Measurements from ENCODE around the gene NKX1-1. TPM values are rescaled to one million over a fixed set of nuclear protein-coding genes. Genes with fewer than 3 reads are reported as not detected.

The NKX1-1 gene
- total RNA-seq, 1 donor from 2014 or later, result not detected

- Mint-ChIP-seq H3K27me3 (no peaks in the 10 kb centered on the region), H3K4me1 (ENCODE audit: low read depth) (peaks cover 11% of the 10 kb centered on the region), H3K9me3 (ENCODE audit: low read depth) (no peaks in the 10 kb centered on the region), H3K27ac (no peak overlapping the region), H3K4me3 (ENCODE audit: low read depth) (no peak overlapping the region), H3K36me3 (ENCODE audit: insufficient read depth) (peaks cover 1% of the 10 kb centered on the region)
- DNase-seq (ENCODE audit: low spot score, unreplicated experiment), result no peak
- TF ChIP-seq, protein P1, sequence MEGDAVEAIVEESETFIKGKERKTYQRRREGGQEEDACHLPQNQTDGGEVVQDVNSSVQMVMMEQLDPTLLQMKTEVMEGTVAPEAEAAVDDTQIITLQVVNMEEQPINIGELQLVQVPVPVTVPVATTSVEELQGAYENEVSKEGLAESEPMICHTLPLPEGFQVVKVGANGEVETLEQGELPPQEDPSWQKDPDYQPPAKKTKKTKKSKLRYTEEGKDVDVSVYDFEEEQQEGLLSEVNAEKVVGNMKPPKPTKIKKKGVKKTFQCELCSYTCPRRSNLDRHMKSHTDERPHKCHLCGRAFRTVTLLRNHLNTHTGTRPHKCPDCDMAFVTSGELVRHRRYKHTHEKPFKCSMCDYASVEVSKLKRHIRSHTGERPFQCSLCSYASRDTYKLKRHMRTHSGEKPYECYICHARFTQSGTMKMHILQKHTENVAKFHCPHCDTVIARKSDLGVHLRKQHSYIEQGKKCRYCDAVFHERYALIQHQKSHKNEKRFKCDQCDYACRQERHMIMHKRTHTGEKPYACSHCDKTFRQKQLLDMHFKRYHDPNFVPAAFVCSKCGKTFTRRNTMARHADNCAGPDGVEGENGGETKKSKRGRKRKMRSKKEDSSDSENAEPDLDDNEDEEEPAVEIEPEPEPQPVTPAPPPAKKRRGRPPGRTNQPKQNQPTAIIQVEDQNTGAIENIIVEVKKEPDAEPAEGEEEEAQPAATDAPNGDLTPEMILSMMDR (IDR thresholded peaks at IDR 0.05; ENCODE audit: unreplicated experiment), result peak; percentile 10
Measured at GRCh38 chr4:1365271-1366178, 40.7 kb downstream of the NKX1-1 start.

DNA sequence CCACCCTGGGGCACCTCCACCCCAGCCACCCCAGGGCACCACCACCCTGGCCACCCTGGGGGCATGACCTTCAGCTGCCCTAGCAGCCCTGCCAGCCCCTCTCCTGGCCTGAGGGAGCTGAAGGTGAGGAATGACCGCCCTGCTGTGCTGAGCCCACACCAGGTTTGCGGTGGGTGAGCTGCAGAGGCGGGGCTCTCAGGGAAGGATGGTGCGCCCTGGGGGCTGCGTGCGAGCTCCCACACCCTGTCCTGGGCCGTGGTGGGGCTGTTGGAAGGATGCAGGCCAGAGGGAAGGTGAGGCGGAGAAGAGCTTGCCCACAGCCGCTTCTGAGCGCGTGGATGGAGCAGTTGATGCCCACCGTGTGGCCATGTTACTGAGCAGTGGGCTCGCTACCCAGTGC lies 41.5 kb downstream of the NKX1-1 start:
- Mint-ChIP-seq H3K27me3 (no peaks in the 10 kb centered on the region), H3K4me3 (ENCODE audit: low read depth) (no peak overlapping the region), H3K36me3 (ENCODE audit: insufficient read depth) (peaks cover 1% of the 10 kb centered on the region), H3K4me1 (ENCODE audit: low read depth) (peaks cover 6% of the 10 kb centered on the region), H3K9me3 (ENCODE audit: low read depth) (no peaks in the 10 kb centered on the region), H3K27ac (no peak overlapping the region)
- DNase-seq (ENCODE audit: low spot score, unreplicated experiment), result no peak
- TF ChIP-seq, protein P1 (IDR thresholded peaks at IDR 0.05; ENCODE audit: unreplicated experiment), result no peak

GRCh38 chr4:1364217-1364616 lies 42.0 kb downstream of the NKX1-1 start:
- peaks cover 1% of the 10 kb centered on the region for H3K4me1 Mint-ChIP-seq (ENCODE audit: low read depth)
- no peaks in the 10 kb centered on the region for H3K27me3 Mint-ChIP-seq
- no peak overlapping the region for H3K27ac Mint-ChIP-seq
- TF ChIP-seq, protein P1 (IDR thresholded peaks at IDR 0.05; ENCODE audit: unreplicated experiment), result no peak
- peaks cover 1% of the 10 kb centered on the region for H3K36me3 Mint-ChIP-seq (ENCODE audit: insufficient read depth)
- H3K9me3 Mint-ChIP-seq (ENCODE audit: low read depth), result no peaks in the 10 kb centered on the region
- H3K4me3 Mint-ChIP-seq (ENCODE audit: low read depth), result no peak overlapping the region
- no peak for DNase-seq (ENCODE audit: low spot score, unreplicated experiment)

DNA sequence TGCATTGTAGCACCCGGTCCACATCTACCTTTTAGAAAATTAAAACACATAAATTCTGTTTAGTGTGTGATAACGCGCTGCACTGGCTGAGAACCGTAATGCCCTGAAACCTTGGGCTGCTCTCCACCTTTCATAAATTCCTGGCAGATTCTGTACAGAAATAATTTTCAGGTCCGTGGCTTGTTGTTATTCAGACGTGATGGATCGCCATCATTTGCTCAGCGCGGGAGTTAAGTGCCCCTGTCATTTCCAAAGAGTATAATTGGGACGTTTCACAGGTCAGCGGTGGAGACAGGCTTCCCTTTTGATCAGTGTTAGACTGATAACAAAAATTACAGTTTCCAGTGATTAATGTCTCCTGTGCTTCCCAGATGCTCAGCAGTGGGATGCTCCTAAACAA lies 42.7 kb downstream of the NKX1-1 start:
- Mint-ChIP-seq H3K27ac (no peak overlapping the region), H3K4me3 (ENCODE audit: low read depth) (no peak overlapping the region), H3K27me3 (no peaks in the 10 kb centered on the region), H3K9me3 (ENCODE audit: low read depth) (no peaks in the 10 kb centered on the region), H3K36me3 (ENCODE audit: insufficient read depth) (peaks cover 3% of the 10 kb centered on the region), H3K4me1 (ENCODE audit: low read depth) (no peaks in the 10 kb centered on the region)
- TF ChIP-seq, protein P1 (IDR thresholded peaks at IDR 0.05; ENCODE audit: unreplicated experiment), result no peak
- DNase-seq (ENCODE audit: low spot score, unreplicated experiment), result no peak

- TF ChIP-seq, protein P1 (IDR thresholded peaks at IDR 0.05; ENCODE audit: unreplicated experiment), result no peak
- no peaks in the 10 kb centered on the region for H3K4me1 Mint-ChIP-seq (ENCODE audit: low read depth)
- no peak for DNase-seq (ENCODE audit: low spot score, unreplicated experiment)
- H3K9me3 Mint-ChIP-seq (ENCODE audit: low read depth), result no peaks in the 10 kb centered on the region
- H3K27ac Mint-ChIP-seq, result no peak overlapping the region
- H3K4me3 Mint-ChIP-seq (ENCODE audit: low read depth), result no peak overlapping the region
- no peaks in the 10 kb centered on the region for H3K27me3 Mint-ChIP-seq
- peaks cover 3% of the 10 kb centered on the region for H3K36me3 Mint-ChIP-seq (ENCODE audit: insufficient read depth)
Measured at GRCh38 chr4:1362521-1362920, 43.7 kb downstream of the NKX1-1 start.

All from progenitor cell of endocrine pancreas (in vitro differentiated cells).